H9 (cell line): Measurements from ENCODE around the gene STRN. TPM values are rescaled to one million over a fixed set of nuclear protein-coding genes. Genes with fewer than 3 reads are reported as not detected.

ENCODE experiments used
- DNase-seq: peaks from one replicate; pipeline ENCODE4 v3.0.0-alpha.2; 2017
- H2AFZ ChIP-seq: one replicate; pipeline ENCODE4 v1.6.1; 2013; ENCODE audit warnings: mild to moderate bottlenecking, low read length, control low read depth, moderate library complexity
- H2AK5ac ChIP-seq: 2 replicates; pipeline ENCODE4 v1.6.1; 2013; ENCODE audit warnings: low read length, control low read depth, mixed read lengths; ENCODE audit not compliant: insufficient read length
- H2BK120ac ChIP-seq: one replicate; pipeline ENCODE4 v1.6.1; 2013; ENCODE audit warnings: low read depth, mild to moderate bottlenecking, low read length, control low read depth, inconsistent platforms; ENCODE audit not compliant: poor library complexity, severe bottlenecking
- H2BK12ac ChIP-seq: 2 replicates; pipeline ENCODE4 v1.6.1; 2013; ENCODE audit warnings: low read length, control low read depth, mixed read lengths, low read depth; ENCODE audit not compliant: insufficient read length
- H2BK15ac ChIP-seq: 2 replicates; pipeline ENCODE4 v1.6.1; 2013; ENCODE audit warnings: low read depth, low read length, control low read depth
- H2BK20ac ChIP-seq: one replicate; pipeline ENCODE4 v1.6.1; 2013; ENCODE audit warnings: low read depth, mild to moderate bottlenecking, low read length, control low read depth, inconsistent platforms; ENCODE audit not compliant: poor library complexity, severe bottlenecking
- H2BK5ac ChIP-seq: 2 replicates; pipeline ENCODE4 v1.6.1; 2013; ENCODE audit warnings: low read length, control low read depth, mixed read lengths; ENCODE audit not compliant: insufficient read length
- H3K14ac ChIP-seq: 2 replicates; pipeline ENCODE4 v1.6.1; 2013; ENCODE audit warnings: low read length, control low read depth; ENCODE audit not compliant: insufficient read depth
- H3K18ac ChIP-seq: 2 replicates; pipeline ENCODE4 v1.6.1; 2013; ENCODE audit warnings: low read depth, mild to moderate bottlenecking, mixed read lengths, low read length, control low read depth; ENCODE audit not compliant: insufficient read length
- H3K23ac ChIP-seq: 2 replicates; pipeline ENCODE4 v1.6.1; 2013; ENCODE audit warnings: low read length, control low read depth, mixed read lengths, low read depth; ENCODE audit not compliant: insufficient read length
- H3K23me2 ChIP-seq: 2 replicates; pipeline ENCODE4 v1.6.1; 2013; ENCODE audit warnings: low read depth, mild to moderate bottlenecking, mixed read lengths, low read length, control low read depth; ENCODE audit not compliant: insufficient read length, poor library complexity, severe bottlenecking
- H3K27ac ChIP-seq: 2 replicates; pipeline ENCODE4 v1.5.1; 2013; ENCODE audit warnings: low read length, control low read depth, mixed read lengths, low read depth; ENCODE audit not compliant: insufficient read length
- H3K27me3 ChIP-seq: 2 replicates; pipeline ENCODE4 v1.6.1; 2013; ENCODE audit warnings: low read length, control low read depth, inconsistent platforms; ENCODE audit not compliant: insufficient read depth
- H3K4ac ChIP-seq: 2 replicates; pipeline ENCODE4 v1.6.1; 2013; ENCODE audit warnings: low read depth, mild to moderate bottlenecking, control low read depth, inconsistent platforms, low read length, moderate library complexity
- H3K4me1 ChIP-seq: 2 replicates; pipeline ENCODE4 v1.6.1; 2013; ENCODE audit warnings: low read length, control low read depth, inconsistent platforms; ENCODE audit not compliant: insufficient read depth
- H3K4me2 ChIP-seq: 2 replicates; pipeline ENCODE4 v1.6.1; 2013; ENCODE audit warnings: low read length, control low read depth, mixed read lengths; ENCODE audit not compliant: insufficient read length, insufficient read depth
- H3K56ac ChIP-seq: 2 replicates; pipeline ENCODE4 v1.6.1; 2013; ENCODE audit warnings: low read depth, mild to moderate bottlenecking, mixed read lengths, low read length, control low read depth; ENCODE audit not compliant: insufficient read length
- H3K79me1 ChIP-seq: 2 replicates; pipeline ENCODE4 v1.6.1; 2013; ENCODE audit warnings: low read depth, mild to moderate bottlenecking, moderate library complexity, low read length, control low read depth, inconsistent platforms; ENCODE audit not compliant: insufficient read depth, poor library complexity, severe bottlenecking
- H3K79me2 ChIP-seq: 2 replicates; pipeline ENCODE4 v1.6.1; 2013; ENCODE audit warnings: low read length, control low read depth, inconsistent platforms; ENCODE audit not compliant: insufficient read depth
- H3K9ac ChIP-seq: 2 replicates; pipeline ENCODE4 v1.6.1; 2013; ENCODE audit warnings: low read length, control low read depth, mixed read lengths; ENCODE audit not compliant: insufficient read length; ENCODE audit errors: extremely low read depth
- H3K9me3 ChIP-seq: one replicate; pipeline ENCODE4 v1.6.1; 2013; ENCODE audit warnings: low read depth, low read length, inconsistent platforms; ENCODE audit not compliant: control insufficient read depth
- H3T11ph ChIP-seq: one replicate; pipeline ENCODE4 v1.6.1; 2013; ENCODE audit warnings: mild to moderate bottlenecking, low read length, control low read depth, inconsistent platforms
- H4K20me1 ChIP-seq: one replicate; pipeline ENCODE4 v1.6.1; 2013; ENCODE audit not compliant: control insufficient read depth, insufficient read length, insufficient read depth
- H4K5ac ChIP-seq: 2 replicates; pipeline ENCODE4 v1.6.1; 2013; ENCODE audit warnings: low read depth, mild to moderate bottlenecking, mixed read lengths, low read length, control low read depth; ENCODE audit not compliant: insufficient read length
- H4K8ac ChIP-seq: replicated peaks from 2 replicates; pipeline ENCODE4 v1.6.1; 2013; ENCODE audit warnings: low read length, control low read depth, mixed read lengths, low read depth; ENCODE audit not compliant: insufficient read length
- H4K91ac ChIP-seq: 2 replicates; pipeline ENCODE4 v1.6.1; 2013; ENCODE audit warnings: low read depth, mild to moderate bottlenecking, moderate library complexity, mixed read lengths, low read length, control low read depth; ENCODE audit not compliant: insufficient read length
- H3K27ac Mint-ChIP-seq, 3 experiments: 2 replicates in 2 of 3; 3 replicates in 1 of 3; pipeline ENCODE4 v1.8.0; 2020 to 2021; ENCODE audit warnings: mixed read lengths in 3 of 3, mild to moderate bottlenecking in 1 of 3, moderate library complexity in 1 of 3
- H3K27me3 Mint-ChIP-seq: 2 replicates; pipeline ENCODE4 v1.8.0; 2021; ENCODE audit warnings: low read depth, mild to moderate bottlenecking, moderate library complexity, mixed read lengths
- H3K36me3 Mint-ChIP-seq, 3 experiments: 2 replicates in 2 of 3; 3 replicates in 1 of 3; pipeline ENCODE4 v1.8.0; 2020 to 2021; ENCODE audit warnings: low read depth in 3 of 3, mixed read lengths in 3 of 3; ENCODE audit not compliant: insufficient read depth in 1 of 3
- H3K4me1 Mint-ChIP-seq, 2 experiments: 2 replicates each; pipeline ENCODE4 v1.8.0; 2020; ENCODE audit warnings: mixed read lengths in 2 of 2
- H3K4me3 Mint-ChIP-seq, 2 experiments: 2 replicates in 1 of 2; 3 replicates in 1 of 2; pipeline ENCODE4 v1.8.0; 2020 to 2021; ENCODE audit warnings: mild to moderate bottlenecking in 2 of 2, mixed read lengths in 2 of 2, moderate library complexity in 1 of 2
- H3K9me3 Mint-ChIP-seq, 2 experiments: 2 replicates in 1 of 2; 3 replicates in 1 of 2; pipeline ENCODE4 v1.8.0; 2020; ENCODE audit warnings: mild to moderate bottlenecking in 2 of 2, mixed read lengths in 2 of 2, moderate library complexity in 1 of 2
- WGBS: extraction: QIAGEN DNeasy Blood & Tissue Kit; methylation state at CpG from one replicate; pipeline ENCODE4 v1.1.7; 2013; ENCODE audit warnings: missing lambda C conversion rate, low lambda C conversion rate, mixed read lengths; ENCODE audit not compliant: insufficient read length; ENCODE audit errors: extremely low coverage; 5-methylcytosine and 5-hydroxymethylcytosine counted together
- total RNA-seq: library from RNA; stranded (reverse); gene quantifications from 2 replicates; pipeline ENCODE4 v1.2.1, GENCODE V29; 2021
- TF ChIP-seq, protein P1 (sequence below): fragments of 200-600 bp; sonication (generic); conservative IDR thresholded peaks from 3 replicates; pipeline ENCODE4 v1.8.0; 2021; ENCODE audit warnings: antibody characterized with exemption, mild to moderate bottlenecking

STRN gene
- total RNA-seq, 1 experiment from 2014 or later = 31.7 TPM

DNA sequence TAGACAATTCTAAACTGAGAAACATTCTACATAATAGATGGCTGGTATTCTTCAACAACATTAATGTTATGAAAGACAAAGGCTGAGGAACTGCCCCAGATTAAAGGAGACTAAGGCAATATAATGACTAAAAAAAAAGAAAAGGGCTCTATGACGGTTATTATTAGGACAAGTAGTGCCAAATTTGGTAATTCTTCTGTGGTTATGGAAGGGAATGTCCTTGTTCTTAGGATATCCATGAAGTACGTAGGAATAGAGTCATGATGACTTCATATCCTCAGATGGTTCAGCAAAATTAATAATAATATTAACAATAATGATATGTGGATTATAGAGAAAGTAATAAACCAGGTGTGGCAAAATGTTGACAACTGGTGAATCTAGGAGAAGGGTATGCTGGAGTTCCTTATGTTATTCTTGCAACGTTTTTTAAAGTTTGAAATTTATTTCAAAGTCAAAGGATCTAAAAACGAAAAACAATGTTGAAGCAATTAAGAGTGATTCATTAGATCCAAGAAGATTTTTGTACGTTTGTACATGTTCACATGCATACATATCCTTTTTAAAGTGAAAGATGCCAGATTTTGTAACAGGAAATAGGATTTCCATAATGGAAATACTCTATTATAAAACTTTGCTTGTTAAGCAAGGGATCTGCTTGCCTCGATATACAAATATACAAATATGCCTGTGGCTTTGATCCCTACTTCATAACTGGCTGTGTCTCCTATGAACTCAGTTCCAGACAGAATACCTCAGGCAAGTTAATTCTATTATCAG, 27.7 kb upstream of the STRN start:
- Histone ChIP-seq H3K79me2 (no peaks in the 10 kb centered on the region), H4K8ac (no peak overlapping the region), H4K91ac (no peak overlapping the region), H4K20me1 (no peaks in the 10 kb centered on the region), H3K79me1 (no peaks in the 10 kb centered on the region), H3K18ac (no peak overlapping the region), H3K4me2 (no peak overlapping the region), H3K14ac (no peak overlapping the region), H2BK12ac (no peak overlapping the region), H2AK5ac (no peak overlapping the region), H3T11ph (no peak overlapping the region), H2BK20ac (no peak overlapping the region), H4K5ac (no peak overlapping the region), H3K4ac (no peak overlapping the region), H3K23me2 (no peaks in the 10 kb centered on the region), H3K4me1 (no peaks in the 10 kb centered on the region), H3K27ac (no peak overlapping the region), H3K9ac (no peak overlapping the region), H3K27me3 (no peaks in the 10 kb centered on the region), H2BK120ac (no peak overlapping the region), H3K56ac (no peak overlapping the region), H3K9me3 (no peaks in the 10 kb centered on the region), H3K23ac (no peak overlapping the region), H2BK15ac (no peak overlapping the region), H2BK5ac (no peak overlapping the region), H2AFZ (no peak overlapping the region)
- Mint-ChIP-seq H3K27me3 (no peaks in the 10 kb centered on the region), H3K4me1 (no peaks in the 10 kb centered on the region), H3K27ac (no peak overlapping the region), H3K36me3 (peaks cover 1 to 20% (median 15%) of the 10 kb centered on the region in 3 experiments; a peak in 5 of 7 replicates), H3K9me3 (no peaks in the 10 kb centered on the region; a peak in 1 of 5 replicates), H3K4me3 (no peak overlapping the region)
- no peak for DNase-seq
- no CpG with 5 or more reads among the region's 6 CpGs for WGBS
- TF ChIP-seq, protein P1, sequence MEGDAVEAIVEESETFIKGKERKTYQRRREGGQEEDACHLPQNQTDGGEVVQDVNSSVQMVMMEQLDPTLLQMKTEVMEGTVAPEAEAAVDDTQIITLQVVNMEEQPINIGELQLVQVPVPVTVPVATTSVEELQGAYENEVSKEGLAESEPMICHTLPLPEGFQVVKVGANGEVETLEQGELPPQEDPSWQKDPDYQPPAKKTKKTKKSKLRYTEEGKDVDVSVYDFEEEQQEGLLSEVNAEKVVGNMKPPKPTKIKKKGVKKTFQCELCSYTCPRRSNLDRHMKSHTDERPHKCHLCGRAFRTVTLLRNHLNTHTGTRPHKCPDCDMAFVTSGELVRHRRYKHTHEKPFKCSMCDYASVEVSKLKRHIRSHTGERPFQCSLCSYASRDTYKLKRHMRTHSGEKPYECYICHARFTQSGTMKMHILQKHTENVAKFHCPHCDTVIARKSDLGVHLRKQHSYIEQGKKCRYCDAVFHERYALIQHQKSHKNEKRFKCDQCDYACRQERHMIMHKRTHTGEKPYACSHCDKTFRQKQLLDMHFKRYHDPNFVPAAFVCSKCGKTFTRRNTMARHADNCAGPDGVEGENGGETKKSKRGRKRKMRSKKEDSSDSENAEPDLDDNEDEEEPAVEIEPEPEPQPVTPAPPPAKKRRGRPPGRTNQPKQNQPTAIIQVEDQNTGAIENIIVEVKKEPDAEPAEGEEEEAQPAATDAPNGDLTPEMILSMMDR = no peak
